ENCODE measurements around the gene NELL1.

- TF ChIP-seq CTCF (IDR thresholded peaks at IDR 0.05 in 8 of 11, conservative IDR thresholded peaks at IDR 0.05 in 3 of 11) = no peak
- TF ChIP-seq POLR2AphosphoS5 (IDR thresholded peaks at IDR 0.05) = no peak
- TF ChIP-seq POLR2A (IDR thresholded peaks at IDR 0.05) = no peak
Measured at GRCh38 chr11:20865161-20865560, 195.8 kb downstream of the NELL1 start.

Data from spleen (tissue), 7 donors.